MM.1S (cell line): ENCODE data around the gene CITED4.

Source experiments
- CTCF ChIP-seq: fragments of 300-600 bp; sonication (generic); IDR thresholded peaks from 2 replicates; pipeline ENCODE4 v1.5.1; 2016; ENCODE audit warnings: antibody characterized with exemption, low read length, mixed read lengths
- EZH2 ChIP-seq: fragments of 300-600 bp; sonication (generic); optimal IDR thresholded peaks from 2 replicates; pipeline ENCODE3; 2017; ENCODE audit warnings: low read depth, mild to moderate bottlenecking, antibody characterized with exemption, low read length, mixed read lengths
- EZH2phosphoT487 ChIP-seq: fragments of 300-600 bp; sonication (generic); IDR thresholded peaks from 2 replicates; pipeline ENCODE4 v1.6.1; 2018; ENCODE audit warnings: antibody characterized with exemption, low read length

GRCh38 chr1:40856656-40857302 lies 5.4 kb downstream of the CITED4 start:
- TF ChIP-seq EZH2: no peak
- no peak for TF ChIP-seq CTCF
- no peak for TF ChIP-seq EZH2phosphoT487
